SK-N-SH (cell line): ENCODE measurements around the gene ACTN4. TPM values are rescaled to one million over a fixed set of nuclear protein-coding genes. Genes with fewer than 3 reads are reported as not detected.

Experiments used
- CTCF ChIA-PET: fragments of 300-600, 350-600 bp; formaldehyde crosslinking; extraction: SDS; loops from one replicate; lab custom pipeline; 2021; lab: Yijun Ruan, JAX
- POLR2A ChIA-PET: fragments of 350-600 bp; sonication (Branson Sonifier 250); formaldehyde crosslinking; extraction: SDS; loops from one replicate; lab custom pipeline; 2020; ENCODE audit warnings: antibody characterized with exemption, inconsistent platforms; lab: Yijun Ruan, JAX
- DNase-seq: peaks from one replicate; pipeline ENCODE4 v3.0.0; 2012
- H2AFZ ChIP-seq: fragments of 200-600 bp; sonication (generic); 2 replicates; pipeline ENCODE4 v1.8.1; 2016; ENCODE audit warnings: antibody characterized with exemption, mild to moderate bottlenecking, low read depth
- H3F3A ChIP-seq: fragments of 200-600 bp; sonication (generic); replicated peaks from 2 replicates; pipeline ENCODE3; 2016; ENCODE audit warnings: antibody characterized with exemption, mild to moderate bottlenecking; ENCODE audit not compliant: insufficient read depth
- H3K27ac ChIP-seq, 2 experiments: fragments of 200-500 bp in 1 of 2; fragments of 200-600 bp in 1 of 2; sonication (Bioruptor generic) in 1 of 2; sonication (generic), shearing (Covaris generic) in 1 of 2; 2 replicates each; pipeline versions ENCODE4 v1.5.1 to v1.6.1; 2014 to 2016; ENCODE audit warnings: low read depth in 2 of 2, inconsistent platforms in 1 of 2, low read length in 1 of 2, mild to moderate bottlenecking in 1 of 2, mixed read lengths in 1 of 2
- H3K27me3 ChIP-seq: fragments of 200-600 bp; sonication (generic), shearing (Covaris generic); 2 replicates; pipeline ENCODE4 v1.6.1; 2016; ENCODE audit warnings: mixed run types; ENCODE audit not compliant: insufficient read depth
- H3K36me3 ChIP-seq, 2 experiments: fragments of 200-500 bp in 1 of 2; fragments of 200-600 bp in 1 of 2; sonication (Bioruptor generic) in 1 of 2; sonication (generic) in 1 of 2; replicated peaks in 1 of 2; 2 replicates each; pipeline versions ENCODE3 to v1.5.1; 2014 to 2016; ENCODE audit warnings: low read length in 1 of 2, mild to moderate bottlenecking in 1 of 2; ENCODE audit not compliant: insufficient read depth in 2 of 2, control insufficient read depth in 1 of 2
- H3K4me1 ChIP-seq, 2 experiments: fragments of 200-500 bp in 1 of 2; fragments of 200-600 bp in 1 of 2; sonication (Bioruptor generic) in 1 of 2; sonication (generic), shearing (Covaris generic) in 1 of 2; 2 replicates each; pipeline versions ENCODE4 v1.5.1 to v1.6.1; 2014 to 2016; ENCODE audit warnings: low read depth in 1 of 2, low read length in 1 of 2, mixed run types in 1 of 2; ENCODE audit not compliant: insufficient read depth in 2 of 2, control insufficient read depth in 1 of 2
- H3K4me2 ChIP-seq: fragments of 200-600 bp; sonication (generic), shearing (Covaris generic); 2 replicates; pipeline ENCODE4 v1.6.1; 2017; ENCODE audit warnings: mixed run types
- H3K4me3 ChIP-seq, 2 experiments: fragments of 200-500 bp in 1 of 2; fragments of 200-600 bp in 1 of 2; sonication (Bioruptor generic) in 1 of 2; sonication (generic), shearing (Covaris generic) in 1 of 2; 2 replicates each; pipeline versions ENCODE4 v1.5.1 to v1.8.1; 2014 to 2016; ENCODE audit warnings: low read depth in 2 of 2, inconsistent platforms in 1 of 2, low read length in 1 of 2, mild to moderate bottlenecking in 1 of 2, mixed read lengths in 1 of 2, moderate library complexity in 1 of 2
- H3K79me2 ChIP-seq: fragments of 200-600 bp; sonication (generic); 2 replicates; pipeline ENCODE4 v1.8.1; 2017; ENCODE audit warnings: mild to moderate bottlenecking; ENCODE audit not compliant: insufficient read depth
- H3K9ac ChIP-seq: fragments of 200-600 bp; sonication (generic); 2 replicates; pipeline ENCODE4 v1.6.1; 2017; ENCODE audit warnings: mixed run types
- H3K9me2 ChIP-seq: fragments of 200-600 bp; sonication (generic); 2 replicates; pipeline ENCODE4 v1.6.1; 2017; ENCODE audit warnings: mixed run types
- H3K9me3 ChIP-seq: fragments of 200-600 bp; sonication (generic); 2 replicates; pipeline ENCODE4 v1.6.1; 2017; ENCODE audit warnings: mixed run types, mild to moderate bottlenecking, moderate library complexity
- H4K20me1 ChIP-seq: fragments of 200-600 bp; sonication (generic); 2 replicates; pipeline ENCODE4 v1.6.1; 2017; ENCODE audit warnings: mild to moderate bottlenecking, mixed run types; ENCODE audit not compliant: insufficient read depth
- CHD2 ChIP-seq: fragments of 150-350 bp; IDR thresholded peaks from 2 replicates; pipeline ENCODE4 v1.6.1; 2018; ENCODE audit warnings: low read length; ENCODE audit not compliant: partially characterized antibody
- EZH2phosphoT487 ChIP-seq: fragments of 200-600 bp; sonication (generic); IDR thresholded peaks from 2 replicates; pipeline ENCODE4 v1.6.1; 2017; ENCODE audit warnings: low read depth, mixed run types, mild to moderate bottlenecking, antibody characterized with exemption, moderate library complexity, borderline replicate concordance
- FOXM1 ChIP-seq: IDR thresholded peaks from 2 replicates; pipeline ENCODE4 v1.4.0; 2012; ENCODE audit warnings: low read depth, mild to moderate bottlenecking
- GABPA ChIP-seq: IDR thresholded peaks from 2 replicates; pipeline ENCODE4 v1.4.0; 2012; ENCODE audit warnings: low read depth, mild to moderate bottlenecking
- GATA2 ChIP-seq: sonication (generic); formaldehyde crosslinking; IDR thresholded peaks from 2 replicates; pipeline ENCODE4 v1.5.0; 2020; ENCODE audit warnings: mild to moderate bottlenecking, missing genetic modification reagents
- NRF1 ChIP-seq: IDR thresholded peaks from 2 replicates; pipeline ENCODE4 v1.6.1; 2012; ENCODE audit warnings: low read depth, mild to moderate bottlenecking, low read length
- PBX3 ChIP-seq: IDR thresholded peaks from 2 replicates; pipeline ENCODE4; 2012
- POLR2AphosphoS5 ChIP-seq: IDR thresholded peaks from 2 replicates; pipeline ENCODE4 v1.6.1; 2012; ENCODE audit warnings: low read depth, low read length
- RAD21 ChIP-seq: IDR thresholded peaks from 2 replicates; pipeline ENCODE4 v1.6.1; 2012; ENCODE audit warnings: mild to moderate bottlenecking, low read length
- RCOR1 ChIP-seq: fragments of 150-350 bp; IDR thresholded peaks from 2 replicates; pipeline ENCODE4 v1.6.1; 2017; ENCODE audit warnings: antibody characterized with exemption, low read length
- RFX5 ChIP-seq: IDR thresholded peaks from 2 replicates; pipeline ENCODE4 v1.6.1; 2012; ENCODE audit warnings: mild to moderate bottlenecking, improper control_type of control experiment, low read length
- SMC3 ChIP-seq: IDR thresholded peaks from 2 replicates; pipeline ENCODE4 v1.6.1; 2012; ENCODE audit warnings: low read depth, low read length, improper control_type of control experiment
- TCF12 ChIP-seq: IDR thresholded peaks from 2 replicates; pipeline ENCODE4 v1.4.0; 2012
- WGBS: methylation state at CpG from one replicate; pipeline ENCODE4 v1.1.6; 2017; ENCODE audit warnings: low lambda C conversion rate; 5-methylcytosine and 5-hydroxymethylcytosine counted together
- polyA plus RNA-seq, 3 experiments: library from polyadenylated mRNA; depleted of rRNA; stranded (reverse); fragments of >200 nt; gene quantifications; 2 replicates each; pipeline ENCODE4 v1.2.3, GENCODE V29; 2012

Gene ACTN4
- polyA plus RNA-seq, 1 of the 3 experiments (the other 2 are of a cell fraction): 598 TPM

- Histone ChIP-seq H3K4me2 (peak overlapping the region; percentile 92), H4K20me1 (no peaks in the 10 kb centered on the region), H3K9me3 (no peaks in the 10 kb centered on the region), H3K9me2 (no peaks in the 10 kb centered on the region), H3K9ac (peak overlapping the region; percentile 90), H3F3A (no peaks in the 10 kb centered on the region), H3K4me3 (peak overlapping the region; percentile 94 to 97), H3K36me3 (peaks cover 23 to 24% of the 10 kb centered on the region in 2 experiments), H2AFZ (peak overlapping the region; percentile 73), H3K27me3 (no peaks in the 10 kb centered on the region), H3K4me1 (peaks cover 0 to 18% of the 10 kb centered on the region in 2 experiments; a peak in 1 of 4 replicates), H3K27ac (peak overlapping the region; percentile 63 to 76; a peak in 3 of 4 replicates), H3K79me2 (peaks cover 31% of the 10 kb centered on the region)
- CTCF ChIA-PET: interaction anchor here (1.3 to 2.5 kb wide), 5 partner anchors 15 to 217 kb away, joined by 3 to 13 read pairs (median 9); partner anchors contain the start of gene FAM98C
- TF ChIP-seq FOXM1: no peak
- no peak for TF ChIP-seq PBX3
- TF ChIP-seq RCOR1: no peak
- TF ChIP-seq NRF1: no peak
- TF ChIP-seq CHD2: no peak
- no peak for TF ChIP-seq RAD21
- TF ChIP-seq EZH2phosphoT487: no peak
- no peak for TF ChIP-seq SMC3
- TF ChIP-seq RFX5: no peak
- no peak for TF ChIP-seq TCF12
- TF ChIP-seq POLR2AphosphoS5: no peak
- POLR2A ChIA-PET: interaction anchor here (0.5 to 1.5 kb wide), 10 partner anchors 12 to 245 kb away, joined by 3 to 6 read pairs (median 4); partner anchors contain the start of genes ACTN4, FAM98C and PSMD8
- no peak for DNase-seq
- WGBS: 3% methylated on average over 21 of the region's 21 CpGs
These were observed 27.9 kb upstream of the ACTN4 start for GRCh38 chr19:38619361-38620174.

GRCh38 chr19:38624822-38625221 is 22.6 kb upstream of the ACTN4 start:
- no peak overlapping the region for H3K27ac ChIP-seq
- H3K4me3 ChIP-seq: no peak overlapping the region
- no peaks in the 10 kb centered on the region for H3K9me3 ChIP-seq
- H3K4me2 ChIP-seq: no peak overlapping the region
- TF ChIP-seq GATA2 (no peak), FOXM1 (no peak), GABPA (no peak)
- TF ChIP-seq, all 33 proteins: peak for 0
- Histone ChIP-seq H3K9me2 (no peaks in the 10 kb centered on the region), H3K27me3 (no peaks in the 10 kb centered on the region), H3K79me2 (peaks cover 21% of the 10 kb centered on the region), H2AFZ (no peak overlapping the region), H3K9ac (no peak overlapping the region), H3K4me1 (peaks cover 0 to 6% of the 10 kb centered on the region in 2 experiments; a peak in 1 of 4 replicates), H3K36me3 (peaks cover 31 to 52% of the 10 kb centered on the region in 2 experiments), H3F3A (no peaks in the 10 kb centered on the region), H4K20me1 (no peaks in the 10 kb centered on the region)
- CTCF ChIA-PET: interaction anchor here (2.4 kb wide), 1 partner anchor 10 kb away, joined by 14 read pairs; no protein-coding TSS in a partner anchor
- 97% methylated on average over 3 of the region's 3 CpGs for WGBS
- POLR2A ChIA-PET: no interaction called here
- no peak for DNase-seq
